Glomerular visceral epithelial cell (primary cell): ENCODE data around the gene FOXC1.

Source experiments
- DNase-seq: peaks from one replicate; pipeline ENCODE4 v3.0.0-alpha.2; 2016; ENCODE audit errors: extremely low spot score

FOXC1 gene

GRCh38 chr6:1643830-1644445, 34.2 kb downstream of the FOXC1 start:
- no peak for DNase-seq

- no peak for DNase-seq
These were observed 34.9 kb downstream of the FOXC1 start for GRCh38 chr6:1644516-1645060.

GRCh38 chr6:1645466-1646185, 35.9 kb downstream of the FOXC1 start:
- DNase-seq, result no peak

GRCh38 chr6:1651362-1651761, 41.6 kb downstream of the FOXC1 start:
- no peak for DNase-seq

- no peak for DNase-seq
These were observed 43.1 kb downstream of the FOXC1 start for GRCh38 chr6:1652842-1653241.

GRCh38 chr6:1654054-1654453, 44.3 kb downstream of the FOXC1 start:
- no peak for DNase-seq

GRCh38 chr6:1657116-1657770, 47.5 kb downstream of the FOXC1 start:
- no peak for DNase-seq

- DNase-seq, result no peak
These were observed 48.1 kb downstream of the FOXC1 start for GRCh38 chr6:1657771-1658165.

GRCh38 chr6:1658212-1659005, 48.7 kb downstream of the FOXC1 start:
- no peak for DNase-seq

GRCh38 chr6:1659816-1660215, 50.1 kb downstream of the FOXC1 start:
- DNase-seq, result no peak

GRCh38 chr6:1662534-1662933, 52.8 kb downstream of the FOXC1 start:
- no peak for DNase-seq
